Activated CD4-positive, alpha-beta T cell treated with anti-CD3 and anti-CD28 coated beads for 48 hours (primary cell): ENCODE results near the gene NEURL1B.
"Not testable (repeated sequence)": the region's sequence is repeated elsewhere in the genome, so short reads cannot be mapped to it uniquely, and the experiment has no call there.

Source experiments
- DNase-seq: peaks from one replicate; pipeline ENCODE4 v3.0.0-alpha.2; 2020

NEURL1B gene

GRCh38 chr5:172640822-172641358, at the start of gene NEURL1B:
Gene NEURL1B (plus strand): TSS chr5:172641263. CDS start chr5:172641407, 144 bp downstream.
- DNase-seq, result peak; percentile 56

- DNase-seq, result no peak
Observed at GRCh38 chr5:172591636-172592035, 49.4 kb upstream of the NEURL1B start.

- no peak for DNase-seq
Observed at GRCh38 chr5:172592881-172593280, 48.2 kb upstream of the NEURL1B start.

GRCh38 chr5:172593306-172593705, 47.8 kb upstream of the NEURL1B start:
- no peak for DNase-seq

- no peak for DNase-seq
Observed at GRCh38 chr5:172593721-172594235, 47.3 kb upstream of the NEURL1B start.

- no peak for DNase-seq
Observed at GRCh38 chr5:172594431-172594830, 46.6 kb upstream of the NEURL1B start.

GRCh38 chr5:172594867-172595466, 46.1 kb upstream of the NEURL1B start:
- no peak for DNase-seq

GRCh38 chr5:172595596-172596455, 45.2 kb upstream of the NEURL1B start:
- no peak for DNase-seq

- DNase-seq, result no peak
Observed at GRCh38 chr5:172596638-172597231, 44.3 kb upstream of the NEURL1B start.

- no peak for DNase-seq
Observed at GRCh38 chr5:172597755-172598155, 43.3 kb upstream of the NEURL1B start.

- no peak for DNase-seq
Observed at GRCh38 chr5:172598251-172599203, 42.5 kb upstream of the NEURL1B start.

- no peak for DNase-seq
Observed at GRCh38 chr5:172599204-172599567, 41.9 kb upstream of the NEURL1B start.

GRCh38 chr5:172600571-172600970, 40.5 kb upstream of the NEURL1B start:
- no peak for DNase-seq

- not testable (repeated sequence) for DNase-seq
Observed at GRCh38 chr5:172601576-172601975, 39.5 kb upstream of the NEURL1B start.

- no peak for DNase-seq
Observed at GRCh38 chr5:172602783-172603231, 38.3 kb upstream of the NEURL1B start.

GRCh38 chr5:172603251-172603806, 37.7 kb upstream of the NEURL1B start:
- no peak for DNase-seq

GRCh38 chr5:172605466-172605865, 35.6 kb upstream of the NEURL1B start:
- DNase-seq, result no peak

- DNase-seq, result no peak
Observed at GRCh38 chr5:172606156-172606785, 34.8 kb upstream of the NEURL1B start.

GRCh38 chr5:172607213-172607793, 33.8 kb upstream of the NEURL1B start:
- DNase-seq, result no peak

- no peak for DNase-seq
Observed at GRCh38 chr5:172608773-172609172, 32.3 kb upstream of the NEURL1B start.

- no peak for DNase-seq
Observed at GRCh38 chr5:172610643-172611042, 30.4 kb upstream of the NEURL1B start.
